ENCODE measurements around the gene C6orf132. TPM values are rescaled to one million over a fixed set of nuclear protein-coding genes. Genes with fewer than 3 reads are reported as not detected.
A peak's percentile ranks its signal among the peaks of the same experiment; 100 is the strongest.

C6orf132 gene
- total and polyA plus RNA-seq, 9 of the 15 experiments (the other 6 are each of a cell fraction or from before 2014, with no cell fraction given) = 0.06 to 0.35 (median 0.14) TPM

DNA sequence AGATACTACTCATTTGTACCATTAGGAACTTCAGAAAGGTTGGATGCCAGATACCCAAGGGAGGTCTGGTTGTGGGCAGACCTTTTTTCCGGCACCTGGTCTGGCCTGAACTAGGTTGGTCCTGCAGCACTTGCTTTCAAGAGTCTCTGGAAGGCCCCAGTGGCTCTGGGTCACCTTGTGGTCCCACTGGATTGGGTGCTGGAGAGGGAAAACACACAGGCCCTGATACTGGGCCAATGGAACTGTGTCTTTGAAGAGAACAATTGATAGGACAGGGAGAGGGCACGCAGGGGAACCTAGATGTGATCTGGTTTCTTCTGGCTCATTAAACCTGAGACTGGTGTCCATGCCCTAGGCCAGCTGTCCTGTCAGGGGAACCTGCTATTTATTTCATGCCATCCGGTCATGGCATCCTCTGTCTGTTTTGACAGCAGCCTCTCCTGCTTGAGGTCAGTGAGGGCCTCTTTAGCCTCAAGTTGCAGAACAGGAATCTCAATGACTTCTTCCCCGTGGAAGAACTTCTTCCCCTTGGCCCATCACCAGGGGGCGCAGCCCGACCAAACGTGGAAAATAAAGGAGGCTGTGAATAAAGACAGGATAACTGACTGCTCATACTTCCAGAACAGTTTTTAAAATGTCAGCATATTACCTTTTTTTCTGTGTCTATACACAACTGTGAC lies 67.1 kb downstream of the C6orf132 start (continued):
- TF ChIP-seq, protein P1, sequence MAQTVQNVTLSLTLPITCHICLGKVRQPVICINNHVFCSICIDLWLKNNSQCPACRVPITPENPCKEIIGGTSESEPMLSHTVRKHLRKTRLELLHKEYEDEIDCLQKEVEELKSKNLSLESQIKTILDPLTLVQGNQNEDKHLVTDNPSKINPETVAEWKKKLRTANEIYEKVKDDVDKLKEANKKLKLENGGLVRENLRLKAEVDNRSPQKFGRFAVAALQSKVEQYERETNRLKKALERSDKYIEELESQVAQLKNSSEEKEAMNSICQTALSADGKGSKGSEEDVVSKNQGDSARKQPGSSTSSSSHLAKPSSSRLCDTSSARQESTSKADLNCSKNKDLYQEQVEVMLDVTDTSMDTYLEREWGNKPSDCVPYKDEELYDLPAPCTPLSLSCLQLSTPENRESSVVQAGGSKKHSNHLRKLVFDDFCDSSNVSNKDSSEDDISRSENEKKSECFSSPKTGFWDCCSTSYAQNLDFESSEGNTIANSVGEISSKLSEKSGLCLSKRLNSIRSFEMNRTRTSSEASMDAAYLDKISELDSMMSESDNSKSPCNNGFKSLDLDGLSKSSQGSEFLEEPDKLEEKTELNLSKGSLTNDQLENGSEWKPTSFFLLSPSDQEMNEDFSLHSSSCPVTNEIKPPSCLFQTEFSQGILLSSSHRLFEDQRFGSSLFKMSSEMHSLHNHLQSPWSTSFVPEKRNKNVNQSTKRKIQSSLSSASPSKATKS (CRISPR knock-in tag; IDR thresholded peaks at IDR 0.05) = no peak
- no peak for TF ChIP-seq HMG20B (CRISPR knock-in tag; IDR thresholded peaks at IDR 0.05)
- no peak for TF ChIP-seq ZNF707 (CRISPR knock-in tag; conservative IDR thresholded peaks at IDR 0.05)
- no peak for TF ChIP-seq ZNF263 (CRISPR knock-in tag; IDR thresholded peaks at IDR 0.05; ENCODE audit: borderline replicate concordance)
- TF ChIP-seq ZNF3 (CRISPR knock-in tag; IDR thresholded peaks at IDR 0.05) = no peak
- TF ChIP-seq, protein P2, sequence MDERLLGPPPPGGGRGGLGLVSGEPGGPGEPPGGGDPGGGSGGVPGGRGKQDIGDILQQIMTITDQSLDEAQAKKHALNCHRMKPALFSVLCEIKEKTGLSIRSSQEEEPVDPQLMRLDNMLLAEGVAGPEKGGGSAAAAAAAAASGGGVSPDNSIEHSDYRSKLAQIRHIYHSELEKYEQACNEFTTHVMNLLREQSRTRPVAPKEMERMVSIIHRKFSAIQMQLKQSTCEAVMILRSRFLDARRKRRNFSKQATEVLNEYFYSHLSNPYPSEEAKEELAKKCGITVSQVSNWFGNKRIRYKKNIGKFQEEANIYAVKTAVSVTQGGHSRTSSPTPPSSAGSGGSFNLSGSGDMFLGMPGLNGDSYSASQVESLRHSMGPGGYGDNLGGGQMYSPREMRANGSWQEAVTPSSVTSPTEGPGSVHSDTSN (CRISPR knock-in tag; IDR thresholded peaks at IDR 0.05; ENCODE audit: low read depth) = no peak
- TF ChIP-seq, protein P2 (tag; conservative IDR thresholded peaks at IDR 0.05; ENCODE audit: low read depth) = no peak
- peak; percentile 99 for TF ChIP-seq SMC3 (conservative IDR thresholded peaks at IDR 0.05; ENCODE audit: insufficient read depth, low read depth, low read length)
- no peak for TF ChIP-seq HDAC2 (IDR thresholded peaks at IDR 0.05)
- no peak for TF ChIP-seq PURB (CRISPR knock-in tag; IDR thresholded peaks at IDR 0.05; ENCODE audit: low read depth)
- no peak for TF ChIP-seq ZNF75A (CRISPR knock-in tag; IDR thresholded peaks at IDR 0.05)
- TF ChIP-seq, protein P3, sequence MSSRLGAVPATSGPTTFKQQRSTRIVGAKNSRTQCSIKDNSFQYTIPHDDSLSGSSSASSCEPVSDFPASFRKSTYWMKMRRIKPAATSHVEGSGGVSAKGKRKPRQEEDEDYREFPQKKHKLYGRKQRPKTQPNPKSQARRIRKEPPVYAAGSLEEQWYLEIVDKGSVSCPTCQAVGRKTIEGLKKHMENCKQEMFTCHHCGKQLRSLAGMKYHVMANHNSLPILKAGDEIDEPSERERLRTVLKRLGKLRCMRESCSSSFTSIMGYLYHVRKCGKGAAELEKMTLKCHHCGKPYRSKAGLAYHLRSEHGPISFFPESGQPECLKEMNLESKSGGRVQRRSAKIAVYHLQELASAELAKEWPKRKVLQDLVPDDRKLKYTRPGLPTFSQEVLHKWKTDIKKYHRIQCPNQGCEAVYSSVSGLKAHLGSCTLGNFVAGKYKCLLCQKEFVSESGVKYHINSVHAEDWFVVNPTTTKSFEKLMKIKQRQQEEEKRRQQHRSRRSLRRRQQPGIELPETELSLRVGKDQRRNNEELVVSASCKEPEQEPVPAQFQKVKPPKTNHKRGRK (tag; IDR thresholded peaks at IDR 0.05) = no peak
- TF ChIP-seq XRCC5 (IDR thresholded peaks at IDR 0.05; ENCODE audit: low read depth, low read length) = 0 out of 2 replicates have a peak, but pooled peaks have one; percentile 31
- TF ChIP-seq, protein P4, sequence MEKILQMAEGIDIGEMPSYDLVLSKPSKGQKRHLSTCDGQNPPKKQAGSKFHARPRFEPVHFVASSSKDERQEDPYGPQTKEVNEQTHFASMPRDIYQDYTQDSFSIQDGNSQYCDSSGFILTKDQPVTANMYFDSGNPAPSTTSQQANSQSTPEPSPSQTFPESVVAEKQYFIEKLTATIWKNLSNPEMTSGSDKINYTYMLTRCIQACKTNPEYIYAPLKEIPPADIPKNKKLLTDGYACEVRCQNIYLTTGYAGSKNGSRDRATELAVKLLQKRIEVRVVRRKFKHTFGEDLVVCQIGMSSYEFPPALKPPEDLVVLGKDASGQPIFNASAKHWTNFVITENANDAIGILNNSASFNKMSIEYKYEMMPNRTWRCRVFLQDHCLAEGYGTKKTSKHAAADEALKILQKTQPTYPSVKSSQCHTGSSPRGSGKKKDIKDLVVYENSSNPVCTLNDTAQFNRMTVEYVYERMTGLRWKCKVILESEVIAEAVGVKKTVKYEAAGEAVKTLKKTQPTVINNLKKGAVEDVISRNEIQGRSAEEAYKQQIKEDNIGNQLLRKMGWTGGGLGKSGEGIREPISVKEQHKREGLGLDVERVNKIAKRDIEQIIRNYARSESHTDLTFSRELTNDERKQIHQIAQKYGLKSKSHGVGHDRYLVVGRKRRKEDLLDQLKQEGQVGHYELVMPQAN (IDR thresholded peaks at IDR 0.05; ENCODE audit: borderline replicate concordance) = no peak
- TF ChIP-seq SMAD1 (IDR thresholded peaks at IDR 0.05; ENCODE audit: low read depth, low read length, partially characterized antibody) = no peak

Data from K562 (cell line).